ENCODE measurements around the gene EPG5. TPM values are rescaled to one million over a fixed set of nuclear protein-coding genes. Genes with fewer than 3 reads are reported as not detected.

EPG5 gene
- total RNA-seq, 1 donor, result 161 TPM

GRCh38 chr18:46007165-46007564, 40.0 kb upstream of the EPG5 start:
- TF ChIP-seq, protein P1, sequence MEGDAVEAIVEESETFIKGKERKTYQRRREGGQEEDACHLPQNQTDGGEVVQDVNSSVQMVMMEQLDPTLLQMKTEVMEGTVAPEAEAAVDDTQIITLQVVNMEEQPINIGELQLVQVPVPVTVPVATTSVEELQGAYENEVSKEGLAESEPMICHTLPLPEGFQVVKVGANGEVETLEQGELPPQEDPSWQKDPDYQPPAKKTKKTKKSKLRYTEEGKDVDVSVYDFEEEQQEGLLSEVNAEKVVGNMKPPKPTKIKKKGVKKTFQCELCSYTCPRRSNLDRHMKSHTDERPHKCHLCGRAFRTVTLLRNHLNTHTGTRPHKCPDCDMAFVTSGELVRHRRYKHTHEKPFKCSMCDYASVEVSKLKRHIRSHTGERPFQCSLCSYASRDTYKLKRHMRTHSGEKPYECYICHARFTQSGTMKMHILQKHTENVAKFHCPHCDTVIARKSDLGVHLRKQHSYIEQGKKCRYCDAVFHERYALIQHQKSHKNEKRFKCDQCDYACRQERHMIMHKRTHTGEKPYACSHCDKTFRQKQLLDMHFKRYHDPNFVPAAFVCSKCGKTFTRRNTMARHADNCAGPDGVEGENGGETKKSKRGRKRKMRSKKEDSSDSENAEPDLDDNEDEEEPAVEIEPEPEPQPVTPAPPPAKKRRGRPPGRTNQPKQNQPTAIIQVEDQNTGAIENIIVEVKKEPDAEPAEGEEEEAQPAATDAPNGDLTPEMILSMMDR (IDR thresholded peaks at IDR 0.05; ENCODE audit: insufficient read depth, low read depth, low read length), result no peak
- no peak for DNase-seq (ENCODE audit: low read depth)
- no peak overlapping the region for H3K4me3 ChIP-seq (ENCODE audit: low read depth, low read length)

GRCh38 chr18:46002934-46003333, 35.8 kb upstream of the EPG5 start:
- no peak overlapping the region for H3K4me3 ChIP-seq (ENCODE audit: low read depth, low read length)
- DNase-seq (ENCODE audit: low read depth), result no peak
- TF ChIP-seq, protein P1 (IDR thresholded peaks at IDR 0.05; ENCODE audit: insufficient read depth, low read depth, low read length), result no peak

DNA sequence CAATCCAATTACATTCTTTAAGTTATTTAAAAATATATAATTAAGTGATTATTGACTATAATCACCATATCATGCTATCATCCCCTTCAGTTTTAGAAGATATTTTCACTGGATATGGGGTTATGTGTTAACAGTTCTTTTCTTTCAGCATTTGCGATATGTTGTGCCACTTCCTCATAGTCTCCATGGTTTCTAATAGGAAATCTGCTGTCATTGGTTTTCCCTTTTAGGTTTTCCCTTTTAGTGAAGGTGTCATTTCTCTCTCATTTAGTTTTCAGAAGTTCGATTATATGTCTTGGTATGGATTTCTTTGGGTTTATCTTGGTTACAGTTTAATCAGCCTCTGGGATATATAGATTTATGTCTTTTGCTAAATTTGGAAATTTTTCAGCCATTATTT, 34.8 kb upstream of the EPG5 start:
- TF ChIP-seq, protein P1 (IDR thresholded peaks at IDR 0.05; ENCODE audit: insufficient read depth, low read depth, low read length), result no peak
- no peak overlapping the region for H3K4me3 ChIP-seq (ENCODE audit: low read depth, low read length)
- DNase-seq (ENCODE audit: low read depth), result no peak

- TF ChIP-seq, protein P1 (IDR thresholded peaks at IDR 0.05; ENCODE audit: insufficient read depth, low read depth, low read length), result no peak
- H3K4me3 ChIP-seq (ENCODE audit: low read depth, low read length), result no peak overlapping the region
- no peak for DNase-seq (ENCODE audit: low read depth)
These were observed 33.9 kb upstream of the EPG5 start for GRCh38 chr18:46001074-46001473.

DNA sequence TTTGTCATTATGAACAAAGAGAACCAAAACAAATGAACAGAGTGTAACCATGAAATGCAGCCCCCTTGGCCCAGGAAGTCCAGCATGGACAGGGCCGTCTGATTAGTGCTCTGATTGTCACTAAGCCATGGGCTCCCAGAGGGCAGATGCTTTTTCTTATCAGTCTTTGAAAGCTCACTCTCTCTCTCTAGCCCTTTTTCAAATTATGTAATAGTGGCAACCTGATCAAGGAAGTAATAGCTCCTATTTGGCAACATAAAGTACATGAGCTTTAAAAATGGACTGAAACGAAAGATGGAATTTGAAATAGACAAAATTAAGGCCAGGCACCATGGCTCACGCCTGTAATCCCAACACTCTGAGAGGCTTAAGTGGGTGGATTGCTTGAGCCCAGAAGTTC, 32.4 kb upstream of the EPG5 start:
- TF ChIP-seq, protein P1 (IDR thresholded peaks at IDR 0.05; ENCODE audit: insufficient read depth, low read depth, low read length), result no peak
- H3K4me3 ChIP-seq (ENCODE audit: low read depth, low read length), result no peak overlapping the region
- DNase-seq (ENCODE audit: low read depth), result no peak

GRCh38 chr18:45998244-45998643, 31.1 kb upstream of the EPG5 start:
- no peak overlapping the region for H3K4me3 ChIP-seq (ENCODE audit: low read depth, low read length)
- DNase-seq (ENCODE audit: low read depth), result no peak
- TF ChIP-seq, protein P1 (IDR thresholded peaks at IDR 0.05; ENCODE audit: insufficient read depth, low read depth, low read length), result no peak

DNA sequence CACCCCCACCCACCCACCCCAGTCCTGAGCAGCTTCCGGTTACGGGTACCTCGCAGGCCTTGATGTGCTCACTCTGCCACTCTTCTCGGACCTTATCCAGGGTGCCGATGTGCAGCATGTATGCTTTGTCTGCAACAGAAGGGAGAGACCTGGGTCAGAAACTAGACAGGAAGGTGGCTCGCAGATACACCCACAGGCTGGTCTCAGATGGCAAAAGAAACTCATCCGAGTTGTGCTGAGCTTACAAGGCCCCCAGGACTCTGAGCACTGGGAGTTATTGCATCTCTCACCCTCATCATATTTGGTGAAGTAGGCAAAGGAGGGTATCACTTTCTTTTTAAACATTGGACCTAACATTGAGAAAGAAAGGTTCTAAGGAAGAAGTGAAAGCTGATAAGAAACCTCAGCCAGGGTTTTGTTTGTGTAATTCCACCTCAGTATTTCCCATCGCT, 30.6 kb upstream of the EPG5 start:
- TF ChIP-seq, protein P1 (IDR thresholded peaks at IDR 0.05; ENCODE audit: insufficient read depth, low read depth, low read length), result no peak
- no peak for DNase-seq (ENCODE audit: low read depth)
- no peak overlapping the region for H3K4me3 ChIP-seq (ENCODE audit: low read depth, low read length)

All from fibroblast of villous mesenchyme (primary cell).